ENCODE results near the gene NCOA7.
"Not testable (repeated sequence)": the region's sequence is repeated elsewhere in the genome, so short reads cannot be mapped to it uniquely, and the experiment has no call there.

Gene NCOA7

GRCh38 chr6:125802383-125802782 is 11.6 kb downstream of the NCOA7 start:
- Histone ChIP-seq H3K4me3 (no peak overlapping the region), H3K9me3 (ENCODE audit: low read depth, low read length) (no peaks in the 10 kb centered on the region), H3K27ac (no peak overlapping the region), H3K9ac (ENCODE audit: insufficient read length) (no peak overlapping the region), H3K36me3 (ENCODE audit: insufficient read depth, low read length) (no peaks in the 10 kb centered on the region)
- no peak for TF ChIP-seq FOXP2 (optimal IDR thresholded peaks at IDR 0.05; ENCODE audit: control extremely low read depth, extremely low read length, insufficient read depth)
- no peak for TF ChIP-seq POLR2AphosphoS5 (IDR thresholded peaks at IDR 0.05; ENCODE audit: borderline replicate concordance, low read depth, low read length)
- TF ChIP-seq EZH2 (IDR thresholded peaks at IDR 0.05): no peak
- no peak for DNase-seq (ENCODE audit: low read depth, low spot score)

GRCh38 chr6:125802943-125803377 is 12.2 kb downstream of the NCOA7 start:
- no peak for TF ChIP-seq EZH2 (IDR thresholded peaks at IDR 0.05)
- no peak for DNase-seq (ENCODE audit: low read depth, low spot score)
- no peaks in the 10 kb centered on the region for H3K9me3 ChIP-seq (ENCODE audit: low read depth, low read length)
- no peak overlapping the region for H3K27ac ChIP-seq
- H3K9ac ChIP-seq (ENCODE audit: insufficient read length): no peak overlapping the region
- H3K4me3 ChIP-seq: no peak overlapping the region
- H3K36me3 ChIP-seq (ENCODE audit: insufficient read depth, low read length): no peaks in the 10 kb centered on the region

GRCh38 chr6:125804264-125804663 is 13.5 kb downstream of the NCOA7 start:
- no peak for DNase-seq (ENCODE audit: low read depth, low spot score)
- Histone ChIP-seq H3K9me3 (ENCODE audit: low read depth, low read length) (no peaks in the 10 kb centered on the region), H3K36me3 (ENCODE audit: insufficient read depth, low read length) (no peaks in the 10 kb centered on the region), H3K27ac (no peak overlapping the region), H3K9ac (ENCODE audit: insufficient read length) (no peak overlapping the region), H3K4me3 (no peak overlapping the region)
- no peak for TF ChIP-seq POLR2AphosphoS5 (IDR thresholded peaks at IDR 0.05; ENCODE audit: borderline replicate concordance, low read depth, low read length)
- TF ChIP-seq EZH2 (IDR thresholded peaks at IDR 0.05): no peak
- TF ChIP-seq FOXP2 (optimal IDR thresholded peaks at IDR 0.05; ENCODE audit: control extremely low read depth, extremely low read length, insufficient read depth): no peak

- not testable (repeated sequence) for H3K36me3 ChIP-seq (ENCODE audit: insufficient read depth, low read length); H3K4me3 ChIP-seq; H3K27ac ChIP-seq; DNase-seq (ENCODE audit: low read depth, low spot score); H3K9me3 ChIP-seq (ENCODE audit: low read depth, low read length); H3K9ac ChIP-seq (ENCODE audit: insufficient read length)
Observed at GRCh38 chr6:125804866-125805425, 14.2 kb downstream of the NCOA7 start.

GRCh38 chr6:125806813-125807212 is 16.1 kb downstream of the NCOA7 start:
- TF ChIP-seq POLR2AphosphoS5 (IDR thresholded peaks at IDR 0.05; ENCODE audit: borderline replicate concordance, low read depth, low read length) (no peak), FOXP2 (optimal IDR thresholded peaks at IDR 0.05; ENCODE audit: control extremely low read depth, extremely low read length, insufficient read depth) (no peak), EZH2 (IDR thresholded peaks at IDR 0.05) (no peak)
- DNase-seq (ENCODE audit: low read depth, low spot score): no peak
- no peak overlapping the region for H3K9ac ChIP-seq (ENCODE audit: insufficient read length)
- no peak overlapping the region for H3K27ac ChIP-seq
- no peak overlapping the region for H3K4me3 ChIP-seq
- H3K36me3 ChIP-seq (ENCODE audit: insufficient read depth, low read length): no peaks in the 10 kb centered on the region
- H3K9me3 ChIP-seq (ENCODE audit: low read depth, low read length): no peaks in the 10 kb centered on the region

GRCh38 chr6:125807293-125807692 is 16.5 kb downstream of the NCOA7 start:
- no peak for DNase-seq (ENCODE audit: low read depth, low spot score)
- TF ChIP-seq EZH2 (IDR thresholded peaks at IDR 0.05) (no peak), POLR2AphosphoS5 (IDR thresholded peaks at IDR 0.05; ENCODE audit: borderline replicate concordance, low read depth, low read length) (no peak), FOXP2 (optimal IDR thresholded peaks at IDR 0.05; ENCODE audit: control extremely low read depth, extremely low read length, insufficient read depth) (no peak)
- H3K36me3 ChIP-seq (ENCODE audit: insufficient read depth, low read length): no peaks in the 10 kb centered on the region
- no peak overlapping the region for H3K9ac ChIP-seq (ENCODE audit: insufficient read length)
- H3K9me3 ChIP-seq (ENCODE audit: low read depth, low read length): no peaks in the 10 kb centered on the region
- no peak overlapping the region for H3K4me3 ChIP-seq
- no peak overlapping the region for H3K27ac ChIP-seq

- Histone ChIP-seq H3K9ac (ENCODE audit: insufficient read length) (no peak overlapping the region), H3K27ac (no peak overlapping the region), H3K9me3 (ENCODE audit: low read depth, low read length) (no peaks in the 10 kb centered on the region), H3K36me3 (ENCODE audit: insufficient read depth, low read length) (no peaks in the 10 kb centered on the region), H3K4me3 (no peak overlapping the region)
- no peak for DNase-seq (ENCODE audit: low read depth, low spot score)
- TF ChIP-seq EZH2 (IDR thresholded peaks at IDR 0.05) (no peak), POLR2AphosphoS5 (IDR thresholded peaks at IDR 0.05; ENCODE audit: borderline replicate concordance, low read depth, low read length) (no peak), FOXP2 (optimal IDR thresholded peaks at IDR 0.05; ENCODE audit: control extremely low read depth, extremely low read length, insufficient read depth) (no peak)
Observed at GRCh38 chr6:125808060-125808459, 17.3 kb downstream of the NCOA7 start.

- Histone ChIP-seq H3K27ac (no peak overlapping the region), H3K9ac (ENCODE audit: insufficient read length) (no peak overlapping the region), H3K4me3 (no peak overlapping the region), H3K36me3 (ENCODE audit: insufficient read depth, low read length) (no peaks in the 10 kb centered on the region), H3K9me3 (ENCODE audit: low read depth, low read length) (no peaks in the 10 kb centered on the region)
- DNase-seq (ENCODE audit: low read depth, low spot score): no peak
- TF ChIP-seq FOXP2 (optimal IDR thresholded peaks at IDR 0.05; ENCODE audit: control extremely low read depth, extremely low read length, insufficient read depth) (no peak), EZH2 (IDR thresholded peaks at IDR 0.05) (no peak), POLR2AphosphoS5 (IDR thresholded peaks at IDR 0.05; ENCODE audit: borderline replicate concordance, low read depth, low read length) (no peak)
Observed at GRCh38 chr6:125808591-125808990, 17.8 kb downstream of the NCOA7 start.

- no peaks in the 10 kb centered on the region for H3K9me3 ChIP-seq (ENCODE audit: low read depth, low read length)
- no peak for DNase-seq (ENCODE audit: low read depth, low spot score)
- H3K27ac ChIP-seq: no peak overlapping the region
- no peaks in the 10 kb centered on the region for H3K36me3 ChIP-seq (ENCODE audit: insufficient read depth, low read length)
- no peak overlapping the region for H3K4me3 ChIP-seq
- no peak overlapping the region for H3K9ac ChIP-seq (ENCODE audit: insufficient read length)
- TF ChIP-seq POLR2AphosphoS5 (IDR thresholded peaks at IDR 0.05; ENCODE audit: borderline replicate concordance, low read depth, low read length) (no peak), EZH2 (IDR thresholded peaks at IDR 0.05) (no peak), FOXP2 (optimal IDR thresholded peaks at IDR 0.05; ENCODE audit: control extremely low read depth, extremely low read length, insufficient read depth) (no peak)
Observed at GRCh38 chr6:125809570-125810170, 18.9 kb downstream of the NCOA7 start.

Measured in SK-N-MC (cell line).